Esophagus squamous epithelium (tissue), 5 donors: ENCODE data around the gene TRPV2. TPM values are rescaled to one million over a fixed set of nuclear protein-coding genes. Genes with fewer than 3 reads are reported as not detected.
A peak's percentile ranks its signal among the peaks of the same experiment; 100 is the strongest.

Experiments used
- DNase-seq: peaks from one replicate; lab custom pipeline; 2025; lab: John Stamatoyannopoulos, UW
- H3K27ac ChIP-seq, 4 donors: fragments of 200-600 bp; sonication (generic); one replicate each; pipeline ENCODE4 v1.5.1; 2016 to 2019; ENCODE audit warnings: mild to moderate bottlenecking in 1 of 4
- H3K27me3 ChIP-seq, 4 donors: fragments of 200-600 bp; sonication (generic); 1 replicate in 3 of 4; 2 replicates in 1 of 4; pipeline versions ENCODE4 v1.5.1 to v1.6.0; 2017 to 2021; ENCODE audit warnings: antibody characterized with exemption in 1 of 4
- H3K36me3 ChIP-seq, 3 donors: fragments of 200-600 bp; sonication (generic); one replicate each; pipeline ENCODE4 v1.5.1; 2016 to 2019
- H3K4me1 ChIP-seq, 3 donors: fragments of 200-600 bp; sonication (generic); one replicate each; pipeline ENCODE4 v1.5.1; 2017 to 2019
- H3K4me3 ChIP-seq, 4 donors: fragments of 200-600 bp; sonication (generic); 1 replicate in 3 of 4; 2 replicates in 1 of 4; pipeline ENCODE4 v1.5.1; 2016 to 2019; ENCODE audit warnings: mild to moderate bottlenecking in 2 of 4, moderate library complexity in 1 of 4
- H3K9me3 ChIP-seq, 3 donors: fragments of 200-600 bp; sonication (generic); one replicate each; pipeline ENCODE4 v1.5.1; 2016 to 2019
- POLR2A ChIP-seq, 4 donors: fragments of 450-650 bp; IDR thresholded peaks; one replicate each; pipeline ENCODE4 v1.6.1; 2017; ENCODE audit warnings: antibody characterized with exemption in 4 of 4, mild to moderate bottlenecking in 4 of 4, moderate library complexity in 3 of 4
- WGBS, 2 donors: methylation state at CpG; one replicate each; pipeline ENCODE4 v1.1.5; 2018; 5-methylcytosine and 5-hydroxymethylcytosine counted together
- intact Hi-C: fragments of 100-400 bp; cut with DNase I; formaldehyde crosslinking; loops from one replicate; pipeline ENCODE4 v1.15.0; 2022
- total RNA-seq, 4 donors: library from RNA; depleted of rRNA; stranded (reverse); fragments of >200 nt; gene quantifications; one replicate each; pipeline ENCODE4 v1.1.0, GENCODE V29; 2016
- TF ChIP-seq, protein P1 (sequence below), 6 experiments: fragments of 450-650 bp in 4 of 6; fragments of 200-600 bp in 2 of 6; sonication (generic) in 2 of 6; IDR thresholded peaks; one replicate each; pipeline ENCODE4 v1.5.1; 2016 to 2019; ENCODE audit warnings: antibody characterized with exemption in 6 of 6, mild to moderate bottlenecking in 4 of 6, moderate library complexity in 4 of 6
- donor health status: DM: yes; HTN: yes; CAD: no.

TRPV2 gene
- total RNA-seq, 4 donors from 2014 or later = 1.7 to 8.4 (median 2.5) TPM

DNA sequence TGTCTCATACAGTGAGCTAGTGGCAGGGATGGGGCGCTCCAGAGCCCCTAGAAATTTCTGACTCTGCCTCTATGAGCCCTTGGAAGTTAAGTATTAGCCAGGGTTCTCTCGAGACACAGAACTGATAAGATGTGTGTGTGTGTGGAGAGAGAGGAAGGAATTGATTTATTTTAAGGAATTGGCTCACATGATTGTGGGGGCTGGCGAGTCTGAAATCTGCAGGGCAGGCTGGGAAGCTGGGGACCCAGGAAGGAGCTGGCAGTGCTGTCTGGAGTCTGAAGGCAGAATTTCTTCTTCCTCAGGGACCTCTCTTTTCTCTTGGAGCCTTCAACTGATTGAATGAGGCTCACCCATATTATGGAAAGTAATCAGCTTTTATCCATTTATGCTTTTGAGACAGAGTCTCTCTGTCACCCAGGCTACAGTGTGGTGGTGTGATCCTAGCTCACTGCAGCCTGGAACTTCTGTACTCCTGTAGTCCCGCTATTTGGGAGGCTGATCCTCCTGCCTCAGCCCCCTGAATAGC lies 59.9 kb downstream of the TRPV2 start:
- no peak overlapping the region for H3K4me3 ChIP-seq
- H3K36me3 ChIP-seq = no peaks in the 10 kb centered on the region
- 82 to 83% methylated on average over 4 of the region's 4 CpGs for WGBS, 2 donors
- H3K27ac ChIP-seq = no peak overlapping the region
- H3K4me1 ChIP-seq = peaks cover 0 to 20% (median 10%) of the 10 kb centered on the region in 3 donors
- intact Hi-C loops = no loop called here
- no peak for TF ChIP-seq POLR2A (IDR thresholded peaks at IDR 0.05)
- TF ChIP-seq, protein P1, sequence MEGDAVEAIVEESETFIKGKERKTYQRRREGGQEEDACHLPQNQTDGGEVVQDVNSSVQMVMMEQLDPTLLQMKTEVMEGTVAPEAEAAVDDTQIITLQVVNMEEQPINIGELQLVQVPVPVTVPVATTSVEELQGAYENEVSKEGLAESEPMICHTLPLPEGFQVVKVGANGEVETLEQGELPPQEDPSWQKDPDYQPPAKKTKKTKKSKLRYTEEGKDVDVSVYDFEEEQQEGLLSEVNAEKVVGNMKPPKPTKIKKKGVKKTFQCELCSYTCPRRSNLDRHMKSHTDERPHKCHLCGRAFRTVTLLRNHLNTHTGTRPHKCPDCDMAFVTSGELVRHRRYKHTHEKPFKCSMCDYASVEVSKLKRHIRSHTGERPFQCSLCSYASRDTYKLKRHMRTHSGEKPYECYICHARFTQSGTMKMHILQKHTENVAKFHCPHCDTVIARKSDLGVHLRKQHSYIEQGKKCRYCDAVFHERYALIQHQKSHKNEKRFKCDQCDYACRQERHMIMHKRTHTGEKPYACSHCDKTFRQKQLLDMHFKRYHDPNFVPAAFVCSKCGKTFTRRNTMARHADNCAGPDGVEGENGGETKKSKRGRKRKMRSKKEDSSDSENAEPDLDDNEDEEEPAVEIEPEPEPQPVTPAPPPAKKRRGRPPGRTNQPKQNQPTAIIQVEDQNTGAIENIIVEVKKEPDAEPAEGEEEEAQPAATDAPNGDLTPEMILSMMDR (IDR thresholded peaks at IDR 0.05) = no peak
- H3K27me3 ChIP-seq = no peaks in the 10 kb centered on the region
- H3K9me3 ChIP-seq = no peaks in the 10 kb centered on the region
- DNase-seq = no peak

DNA sequence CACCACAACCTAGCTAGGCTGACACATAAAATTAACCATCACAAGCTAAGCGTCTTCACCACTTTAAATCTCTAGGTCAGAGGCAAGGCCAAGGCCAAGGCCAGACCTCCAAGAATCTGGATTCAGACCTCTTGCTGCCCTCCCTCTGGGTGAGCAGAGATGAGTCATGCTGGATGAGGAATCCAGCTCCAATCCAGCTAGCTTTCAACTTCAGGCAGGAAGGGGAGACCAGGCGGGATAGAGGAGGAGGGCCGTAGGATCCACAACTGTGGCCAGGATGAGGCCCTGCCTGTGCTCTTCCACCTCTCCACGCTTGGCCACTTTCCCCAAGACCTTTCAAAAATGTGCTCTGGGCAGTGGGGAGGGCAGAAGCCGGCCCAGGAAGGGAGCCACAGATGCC lies 61.9 kb downstream of the TRPV2 start:
- H3K9me3 ChIP-seq = no peaks in the 10 kb centered on the region
- no peak for DNase-seq
- peak overlapping the region in 3 of 4 donors; percentile 28 to 87 (median 77) for H3K27ac ChIP-seq
- TF ChIP-seq, protein P1 (IDR thresholded peaks at IDR 0.05) = no peak
- H3K4me3 ChIP-seq = no peak overlapping the region
- H3K36me3 ChIP-seq = no peaks in the 10 kb centered on the region
- WGBS, 2 donors = 40% methylated on average over 2 of the region's 5 CpGs; no CpG with 5 or more reads in 1 of the 2 donors
- intact Hi-C loops = no loop called here
- no peaks in the 10 kb centered on the region for H3K27me3 ChIP-seq
- peaks cover 0 to 15% (median 10%) of the 10 kb centered on the region in 3 donors for H3K4me1 ChIP-seq

DNA sequence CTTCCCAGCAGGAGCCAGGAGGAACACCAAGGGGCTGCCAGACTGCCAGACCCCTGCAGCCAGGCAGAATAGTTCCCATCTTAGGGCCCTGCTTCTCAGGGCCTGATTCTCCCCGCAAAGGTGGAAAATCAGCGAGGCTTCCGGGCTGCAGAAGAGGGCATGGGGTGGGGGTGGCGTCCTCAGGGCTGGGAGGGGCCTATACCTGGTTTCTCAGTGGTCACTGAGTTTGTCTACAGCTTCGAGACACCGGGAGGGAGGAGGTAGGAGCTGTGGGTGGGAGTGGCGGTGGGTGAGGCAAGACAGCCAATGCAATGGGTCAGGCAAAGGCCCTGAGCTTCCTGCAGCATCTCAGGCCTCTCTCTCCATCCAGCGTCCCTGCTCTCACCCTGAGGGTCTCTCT lies 62.3 kb downstream of the TRPV2 start:
- no peaks in the 10 kb centered on the region for H3K9me3 ChIP-seq
- no peak overlapping the region for H3K4me3 ChIP-seq
- no peak for TF ChIP-seq POLR2A (IDR thresholded peaks at IDR 0.05)
- TF ChIP-seq, protein P1 (IDR thresholded peaks at IDR 0.05) = no peak
- H3K27me3 ChIP-seq = no peaks in the 10 kb centered on the region
- H3K4me1 ChIP-seq = peaks cover 0 to 15% (median 10%) of the 10 kb centered on the region in 3 donors
- WGBS, 2 donors = 72 to 80% methylated on average over 4 to 5 of the region's 8 CpGs
- intact Hi-C loops = no loop called here
- DNase-seq = no peak
- H3K27ac ChIP-seq = peak overlapping the region in 3 of 4 donors; percentile 28 to 87 (median 77)
- H3K36me3 ChIP-seq = no peaks in the 10 kb centered on the region

DNA sequence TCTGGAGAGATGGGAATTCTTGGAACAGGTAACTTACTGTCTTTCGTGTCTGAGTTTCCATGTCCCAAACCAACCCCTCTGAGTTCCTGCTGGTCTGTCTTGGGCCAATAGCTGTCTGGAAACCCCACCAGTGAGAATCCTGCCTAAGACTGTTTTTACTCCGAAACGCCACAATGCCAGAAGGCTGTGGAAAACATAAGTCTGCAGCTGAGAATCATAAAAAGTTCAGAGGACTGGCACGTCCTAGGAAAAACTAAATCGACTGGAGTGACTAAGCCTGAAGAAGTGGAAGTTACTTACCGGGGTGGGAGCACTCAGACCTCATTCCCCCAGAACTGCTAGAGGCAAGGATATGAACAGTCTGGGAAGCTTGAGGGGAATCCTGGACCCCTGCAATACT lies 63.3 kb downstream of the TRPV2 start:
- Histone ChIP-seq H3K27me3 (no peaks in the 10 kb centered on the region), H3K27ac (peak overlapping the region in 1 of 4 donors; percentile 3), H3K36me3 (no peaks in the 10 kb centered on the region), H3K4me3 (no peak overlapping the region), H3K9me3 (no peaks in the 10 kb centered on the region), H3K4me1 (peaks cover 0 to 15% (median 10%) of the 10 kb centered on the region in 3 donors)
- DNase-seq = no peak
- TF ChIP-seq, protein P1 (IDR thresholded peaks at IDR 0.05) = no peak
- no peak for TF ChIP-seq POLR2A (IDR thresholded peaks at IDR 0.05)
- 78 to 83% methylated on average over 4 to 6 of the region's 6 CpGs for WGBS, 2 donors
- intact Hi-C loops = no loop called here

DNA sequence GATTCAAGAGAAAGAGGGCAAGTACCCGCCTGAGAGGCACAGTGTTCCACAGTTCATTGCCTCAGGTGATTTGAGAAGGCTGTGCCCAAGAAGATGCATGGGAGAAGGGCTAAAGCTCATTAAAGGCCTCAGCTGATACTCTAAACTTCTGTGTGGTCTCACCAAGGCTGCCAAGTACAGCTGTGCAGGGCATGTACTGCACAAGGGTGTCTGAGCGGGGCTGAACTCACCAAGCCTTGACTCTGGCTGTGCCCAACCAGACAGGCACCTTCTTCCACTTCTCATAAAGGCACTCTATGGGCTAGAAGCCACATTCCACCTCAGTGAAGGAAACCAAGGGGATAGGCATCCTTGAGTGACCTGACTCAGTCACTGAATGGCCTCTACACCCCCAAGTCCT lies 63.9 kb downstream of the TRPV2 start:
- Histone ChIP-seq H3K4me1 (peaks cover 0 to 17% (median 10%) of the 10 kb centered on the region in 3 donors), H3K27ac (no peak overlapping the region), H3K27me3 (no peaks in the 10 kb centered on the region), H3K36me3 (no peaks in the 10 kb centered on the region), H3K9me3 (no peaks in the 10 kb centered on the region), H3K4me3 (no peak overlapping the region)
- WGBS, 2 donors = 77% methylated on average over 2 of the region's 2 CpGs; no CpG with 5 or more reads in 1 of the 2 donors
- no peak for DNase-seq
- intact Hi-C loops = no loop called here
- TF ChIP-seq POLR2A (IDR thresholded peaks at IDR 0.05) = no peak
- TF ChIP-seq, protein P1 (IDR thresholded peaks at IDR 0.05) = no peak
